ENCODE measurements around the gene SLC30A10. TPM values are rescaled to one million over a fixed set of nuclear protein-coding genes. Genes with fewer than 3 reads are reported as not detected.
"Not testable (repeated sequence)": the region's sequence is repeated elsewhere in the genome, so short reads cannot be mapped to it uniquely, and the experiment has no call there.

Gene SLC30A10
- total RNA-seq, 1 experiment from 2014 or later: 0.09 TPM

- Histone ChIP-seq H3K23ac (ENCODE audit: insufficient read length, low read depth, low read length) (no peak overlapping the region), H3K9ac (ENCODE audit: extremely low read depth, insufficient read length, low read length) (no peak overlapping the region), H3K27ac (ENCODE audit: insufficient read length, low read depth, low read length) (no peak overlapping the region), H3K18ac (ENCODE audit: insufficient read length, low read depth, low read length) (no peak overlapping the region), H4K20me1 (ENCODE audit: control insufficient read depth, insufficient read depth, insufficient read length) (no peaks in the 10 kb centered on the region), H2AFZ (ENCODE audit: low read length) (no peak overlapping the region), H4K91ac (ENCODE audit: insufficient read length, low read depth, low read length) (no peak overlapping the region), H2BK15ac (ENCODE audit: low read depth, low read length) (no peak overlapping the region), H4K5ac (ENCODE audit: insufficient read length, low read depth, low read length) (no peak overlapping the region), H3K4me2 (ENCODE audit: insufficient read depth, insufficient read length, low read length) (no peak overlapping the region), H3K4ac (ENCODE audit: low read depth, low read length) (no peak overlapping the region), H3K4me1 (ENCODE audit: insufficient read depth, low read length) (no peaks in the 10 kb centered on the region), H2BK20ac (ENCODE audit: low read depth, low read length, poor library complexity, severe bottlenecking) (no peak overlapping the region), H3K14ac (ENCODE audit: insufficient read depth, low read length) (no peak overlapping the region), H3K27me3 (ENCODE audit: insufficient read depth, low read length) (no peaks in the 10 kb centered on the region), H2AK5ac (ENCODE audit: insufficient read length, low read length) (no peak overlapping the region), H2BK5ac (ENCODE audit: insufficient read length, low read length) (no peak overlapping the region), H3K56ac (ENCODE audit: insufficient read length, low read depth, low read length) (no peak overlapping the region), H3T11ph (ENCODE audit: low read length) (no peak overlapping the region), H3K79me1 (ENCODE audit: insufficient read depth, low read depth, low read length, poor library complexity, severe bottlenecking) (no peaks in the 10 kb centered on the region), H3K9me3 (ENCODE audit: control insufficient read depth, low read depth, low read length) (no peaks in the 10 kb centered on the region), H2BK120ac (ENCODE audit: low read depth, low read length, poor library complexity, severe bottlenecking) (no peak overlapping the region), H3K23me2 (ENCODE audit: insufficient read length, low read depth, low read length, poor library complexity, severe bottlenecking) (no peaks in the 10 kb centered on the region), H2BK12ac (ENCODE audit: insufficient read length, low read depth, low read length) (no peak overlapping the region), H4K8ac (replicated peaks; ENCODE audit: insufficient read length, low read depth, low read length) (no peak overlapping the region), H3K79me2 (ENCODE audit: insufficient read depth, low read length) (no peaks in the 10 kb centered on the region)
- no CpG with 5 or more reads among the region's 3 CpGs for WGBS (ENCODE audit: extremely low coverage, insufficient read length, low lambda C conversion rate)
- H3K4me1 Mint-ChIP-seq: peaks cover 4 to 10% of the 10 kb centered on the region in 2 experiments; a peak in 3 of 4 replicates
- TF ChIP-seq, protein P1, sequence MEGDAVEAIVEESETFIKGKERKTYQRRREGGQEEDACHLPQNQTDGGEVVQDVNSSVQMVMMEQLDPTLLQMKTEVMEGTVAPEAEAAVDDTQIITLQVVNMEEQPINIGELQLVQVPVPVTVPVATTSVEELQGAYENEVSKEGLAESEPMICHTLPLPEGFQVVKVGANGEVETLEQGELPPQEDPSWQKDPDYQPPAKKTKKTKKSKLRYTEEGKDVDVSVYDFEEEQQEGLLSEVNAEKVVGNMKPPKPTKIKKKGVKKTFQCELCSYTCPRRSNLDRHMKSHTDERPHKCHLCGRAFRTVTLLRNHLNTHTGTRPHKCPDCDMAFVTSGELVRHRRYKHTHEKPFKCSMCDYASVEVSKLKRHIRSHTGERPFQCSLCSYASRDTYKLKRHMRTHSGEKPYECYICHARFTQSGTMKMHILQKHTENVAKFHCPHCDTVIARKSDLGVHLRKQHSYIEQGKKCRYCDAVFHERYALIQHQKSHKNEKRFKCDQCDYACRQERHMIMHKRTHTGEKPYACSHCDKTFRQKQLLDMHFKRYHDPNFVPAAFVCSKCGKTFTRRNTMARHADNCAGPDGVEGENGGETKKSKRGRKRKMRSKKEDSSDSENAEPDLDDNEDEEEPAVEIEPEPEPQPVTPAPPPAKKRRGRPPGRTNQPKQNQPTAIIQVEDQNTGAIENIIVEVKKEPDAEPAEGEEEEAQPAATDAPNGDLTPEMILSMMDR (conservative IDR thresholded peaks at IDR 0.05): no peak
- H3K27ac Mint-ChIP-seq: no peak overlapping the region
- no peak for DNase-seq
- no peaks in the 10 kb centered on the region for H3K36me3 Mint-ChIP-seq (ENCODE audit: insufficient read depth in 1 of 3, low read depth in 3 of 3)
- H3K27me3 Mint-ChIP-seq (ENCODE audit: low read depth): no peaks in the 10 kb centered on the region; the same call in 1 of the 2 replicates
- H3K4me3 Mint-ChIP-seq: no peak overlapping the region
- H3K9me3 Mint-ChIP-seq: no peaks in the 10 kb centered on the region; a peak in 2 of 5 replicates
These were observed 56.8 kb downstream of the SLC30A10 start for GRCh38 chr1:219871427-219872057.

- not testable (repeated sequence) for H3K27me3 ChIP-seq (ENCODE audit: insufficient read depth, low read length)
These were observed 59.7 kb downstream of the SLC30A10 start for GRCh38 chr1:219868615-219869014.

More at GRCh38 chr1:219868615-219869014, 59.7 kb downstream of the SLC30A10 start:
- not testable (repeated sequence) for H3K79me2 ChIP-seq (ENCODE audit: insufficient read depth, low read length); H3K36me3 Mint-ChIP-seq (ENCODE audit: insufficient read depth in 1 of 3, low read depth in 3 of 3); H3K23me2 ChIP-seq (ENCODE audit: insufficient read length, low read depth, low read length, poor library complexity, severe bottlenecking); H3K23ac ChIP-seq (ENCODE audit: insufficient read length, low read depth, low read length); H3T11ph ChIP-seq (ENCODE audit: low read length); H4K8ac ChIP-seq (replicated peaks; ENCODE audit: insufficient read length, low read depth, low read length); H2BK20ac ChIP-seq (ENCODE audit: low read depth, low read length, poor library complexity, severe bottlenecking); DNase-seq; H3K9me3 Mint-ChIP-seq; H3K4me3 Mint-ChIP-seq; H3K9me3 ChIP-seq (ENCODE audit: control insufficient read depth, low read depth, low read length); H2AK5ac ChIP-seq (ENCODE audit: insufficient read length, low read length); H3K4ac ChIP-seq (ENCODE audit: low read depth, low read length); H2BK120ac ChIP-seq (ENCODE audit: low read depth, low read length, poor library complexity, severe bottlenecking); H3K4me1 ChIP-seq (ENCODE audit: insufficient read depth, low read length); H3K4me2 ChIP-seq (ENCODE audit: insufficient read depth, insufficient read length, low read length); H2BK12ac ChIP-seq (ENCODE audit: insufficient read length, low read depth, low read length); H3K14ac ChIP-seq (ENCODE audit: insufficient read depth, low read length); H3K79me1 ChIP-seq (ENCODE audit: insufficient read depth, low read depth, low read length, poor library complexity, severe bottlenecking); H3K27ac Mint-ChIP-seq; H2BK15ac ChIP-seq (ENCODE audit: low read depth, low read length); H4K20me1 ChIP-seq (ENCODE audit: control insufficient read depth, insufficient read depth, insufficient read length); H3K18ac ChIP-seq (ENCODE audit: insufficient read length, low read depth, low read length); H2BK5ac ChIP-seq (ENCODE audit: insufficient read length, low read length); H3K56ac ChIP-seq (ENCODE audit: insufficient read length, low read depth, low read length); H4K91ac ChIP-seq (ENCODE audit: insufficient read length, low read depth, low read length); H4K5ac ChIP-seq (ENCODE audit: insufficient read length, low read depth, low read length); H3K27ac ChIP-seq (ENCODE audit: insufficient read length, low read depth, low read length); H2AFZ ChIP-seq (ENCODE audit: low read length); H3K9ac ChIP-seq (ENCODE audit: extremely low read depth, insufficient read length, low read length)
- peaks cover 15% of the 10 kb centered on the region for H3K27me3 Mint-ChIP-seq (ENCODE audit: low read depth)
- H3K4me1 Mint-ChIP-seq: peaks cover 10 to 11% of the 10 kb centered on the region in 2 experiments
- no CpG with 5 or more reads among the region's 3 CpGs for WGBS (ENCODE audit: extremely low coverage, insufficient read length, low lambda C conversion rate)
